Hepatocyte (in vitro differentiated cells): Measurements from ENCODE around the gene TRRAP.

Experiments
- CTCF ChIP-seq: fragments of 200-600 bp; sonication (generic); IDR thresholded peaks from 2 replicates; pipeline ENCODE4 v1.5.1; 2016; ENCODE audit warnings: antibody characterized with exemption, mild to moderate bottlenecking; ENCODE audit not compliant: poor library complexity
- EZH2 ChIP-seq: fragments of 200-600 bp; sonication (generic); IDR thresholded peaks from 2 replicates; pipeline ENCODE4 v1.6.1; 2016; ENCODE audit warnings: antibody characterized with exemption, mild to moderate bottlenecking, borderline replicate concordance
- EZH2phosphoT487 ChIP-seq: fragments of 200-600 bp; sonication (generic); IDR thresholded peaks from one replicate; pipeline ENCODE4 v1.6.1; 2018; ENCODE audit warnings: antibody characterized with exemption, mild to moderate bottlenecking, low read depth, moderate library complexity; ENCODE audit not compliant: unreplicated experiment, severe bottlenecking

DNA sequence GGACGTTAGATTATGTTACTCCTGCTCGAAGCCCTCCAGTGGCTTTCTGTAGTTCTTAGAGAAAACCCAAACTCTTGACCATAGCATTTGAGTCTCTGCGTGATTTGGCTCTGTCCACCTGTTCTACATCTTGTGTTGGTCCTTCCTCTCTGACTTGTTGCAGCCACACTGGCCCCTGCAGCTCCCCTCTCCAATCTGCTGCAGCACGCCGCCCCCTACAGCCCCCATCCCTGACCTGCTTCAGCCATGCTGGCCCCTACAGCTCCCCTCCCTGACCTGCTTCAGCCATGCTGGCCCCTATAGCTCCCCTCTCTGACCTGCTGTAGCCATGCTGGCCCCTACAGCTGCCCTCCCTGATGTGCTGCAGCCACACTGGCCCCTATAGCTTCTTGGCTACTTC is 29.2 kb downstream of the TRRAP start:
- TF ChIP-seq CTCF (no peak), EZH2 (no peak), EZH2phosphoT487 (no peak)
